CD4-positive, alpha-beta T cell treated with Interleukin-6 at 100 ng/mL for 8 hours (primary cell): ENCODE measurements around the gene TMEM259.
A peak's percentile ranks its signal among the peaks of the same experiment; 100 is the strongest.

ENCODE experiments used
- DNase-seq: peaks from one replicate; pipeline ENCODE4 v3.0.0-alpha.2; 2020; ENCODE audit warnings: mixed read lengths, low spot score

TMEM259 gene

DNA sequence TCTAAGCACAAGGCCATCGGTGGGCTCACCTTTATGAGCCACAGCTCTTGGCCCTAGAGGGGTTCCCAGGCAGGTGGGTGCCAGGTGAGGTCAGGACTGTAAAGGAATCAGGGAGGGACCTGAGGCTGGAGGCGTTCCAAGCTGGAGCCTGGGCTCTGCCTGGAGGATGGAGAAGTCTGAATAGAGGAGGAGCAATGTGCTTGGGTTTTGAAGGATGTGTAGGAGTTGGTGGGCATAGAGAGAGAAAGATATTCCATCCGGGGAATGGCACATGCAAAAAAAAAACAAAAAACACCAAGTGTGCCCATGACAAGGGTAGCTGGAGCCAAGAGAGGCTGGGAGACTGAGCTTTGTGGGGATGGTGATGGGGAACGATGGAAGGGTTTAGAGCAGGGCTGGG is 18.3 kb downstream of the TMEM259 start:
- no peak for DNase-seq

DNA sequence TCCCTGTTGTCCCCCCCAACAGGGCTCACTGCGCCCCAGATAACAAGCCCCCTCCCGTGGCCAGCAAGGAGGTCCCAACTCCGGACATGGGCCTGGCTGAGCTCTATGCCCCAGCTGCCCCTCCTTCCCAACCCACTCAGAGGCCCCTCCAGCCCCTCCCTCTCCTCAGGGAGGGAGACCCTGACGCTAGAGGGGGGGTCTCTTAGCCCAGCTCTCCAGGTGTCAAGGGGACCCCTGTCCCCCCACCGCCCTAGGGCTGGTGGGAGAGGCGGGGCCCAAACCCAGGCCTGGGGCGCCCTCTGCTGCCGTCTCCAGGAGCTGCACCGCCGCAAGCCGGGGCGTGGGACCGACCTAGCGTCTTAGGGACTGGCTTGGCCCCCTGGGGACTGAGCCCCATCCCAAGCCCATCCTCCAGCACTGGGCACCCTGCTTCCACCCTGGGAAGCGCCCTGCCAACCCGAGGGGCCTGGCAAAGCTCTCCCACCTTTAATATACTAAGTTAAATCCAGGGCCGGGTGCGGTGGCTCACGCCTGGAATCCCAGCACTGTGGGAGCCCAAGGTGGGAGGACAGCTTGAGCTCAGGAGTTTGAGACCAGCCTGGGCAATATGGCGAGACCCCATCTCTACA is 19.3 kb downstream of the TMEM259 start:
- peak; percentile 60 for DNase-seq

DNA sequence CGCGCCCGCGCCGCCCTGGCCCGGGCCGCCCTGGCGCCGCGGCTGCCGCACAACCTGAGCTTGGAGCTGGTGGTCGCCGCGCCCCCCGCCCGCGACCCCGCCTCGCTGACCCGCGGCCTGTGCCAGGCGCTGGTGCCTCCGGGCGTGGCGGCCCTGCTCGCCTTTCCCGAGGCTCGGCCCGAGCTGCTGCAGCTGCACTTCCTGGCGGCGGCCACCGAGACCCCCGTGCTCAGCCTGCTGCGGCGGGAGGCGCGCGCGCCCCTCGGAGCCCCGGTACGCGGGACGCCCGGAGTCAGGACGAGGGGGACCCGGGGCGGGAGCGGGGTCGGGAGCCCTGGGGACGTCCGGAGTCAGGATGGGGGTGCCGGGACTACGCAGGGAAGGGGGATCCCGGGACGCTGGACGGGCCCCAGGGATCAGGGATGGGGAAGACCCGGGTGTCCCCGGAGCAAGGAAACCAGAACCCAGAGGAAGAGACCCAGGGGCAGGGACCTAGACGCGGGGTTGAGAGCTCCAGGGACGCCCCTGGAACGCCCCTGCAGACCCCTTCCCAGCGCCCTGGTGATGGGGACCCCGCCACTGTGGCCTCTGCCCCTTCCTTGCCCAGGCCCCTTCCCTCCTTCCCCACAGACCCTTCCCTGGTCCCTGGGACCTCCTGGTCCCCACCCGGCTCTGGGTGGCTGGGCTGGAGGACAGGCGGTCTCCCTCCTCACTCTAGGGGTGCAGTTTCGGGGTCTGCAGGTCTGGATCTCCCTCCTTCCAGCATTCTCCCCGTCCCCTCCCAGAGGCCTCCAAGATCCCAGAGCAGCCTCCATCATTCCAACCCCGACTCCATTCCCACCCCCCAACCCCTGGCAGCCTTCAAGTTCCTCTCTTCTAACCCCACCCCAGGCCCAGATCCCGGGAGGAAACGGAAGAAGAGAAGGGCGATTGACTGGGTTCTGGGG is 20.1 kb downstream of the TMEM259 start:
- no peak for DNase-seq

GRCh38 chr19:1000095-1000494 is 20.8 kb downstream of the TMEM259 start, which contains the start of gene GRIN3B:
TSS of gene GRIN3B (plus strand) at chr19:1000419. CDS start at chr19:1000438, 19 bp downstream.
- peak; percentile 49 for DNase-seq

- no peak for DNase-seq
These were observed 21.6 kb downstream of the TMEM259 start for GRCh38 chr19:999379-999719.

DNA sequence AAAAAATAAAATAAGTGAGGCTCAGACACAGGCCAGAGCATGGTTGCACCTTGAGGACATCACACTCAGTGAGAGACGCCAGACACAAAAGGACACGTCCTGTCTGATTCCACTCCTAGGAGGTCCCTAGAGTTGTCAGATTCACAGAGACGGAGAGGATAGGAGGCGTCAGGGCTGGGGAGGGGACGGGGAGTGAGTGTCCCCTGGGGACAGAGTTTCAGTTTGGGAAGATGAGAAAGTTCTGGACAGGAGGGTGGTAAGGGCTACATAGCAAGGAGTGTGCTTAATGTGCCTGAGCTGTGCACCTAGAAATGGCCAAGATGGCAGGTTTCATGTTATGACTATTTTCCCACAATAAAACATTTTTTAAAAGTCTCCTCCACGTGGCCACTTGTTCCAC is 22.9 kb downstream of the TMEM259 start:
- no peak for DNase-seq

- peak; percentile 60 for DNase-seq
These were observed 24.7 kb downstream of the TMEM259 start for GRCh38 chr19:996051-996838.

DNA sequence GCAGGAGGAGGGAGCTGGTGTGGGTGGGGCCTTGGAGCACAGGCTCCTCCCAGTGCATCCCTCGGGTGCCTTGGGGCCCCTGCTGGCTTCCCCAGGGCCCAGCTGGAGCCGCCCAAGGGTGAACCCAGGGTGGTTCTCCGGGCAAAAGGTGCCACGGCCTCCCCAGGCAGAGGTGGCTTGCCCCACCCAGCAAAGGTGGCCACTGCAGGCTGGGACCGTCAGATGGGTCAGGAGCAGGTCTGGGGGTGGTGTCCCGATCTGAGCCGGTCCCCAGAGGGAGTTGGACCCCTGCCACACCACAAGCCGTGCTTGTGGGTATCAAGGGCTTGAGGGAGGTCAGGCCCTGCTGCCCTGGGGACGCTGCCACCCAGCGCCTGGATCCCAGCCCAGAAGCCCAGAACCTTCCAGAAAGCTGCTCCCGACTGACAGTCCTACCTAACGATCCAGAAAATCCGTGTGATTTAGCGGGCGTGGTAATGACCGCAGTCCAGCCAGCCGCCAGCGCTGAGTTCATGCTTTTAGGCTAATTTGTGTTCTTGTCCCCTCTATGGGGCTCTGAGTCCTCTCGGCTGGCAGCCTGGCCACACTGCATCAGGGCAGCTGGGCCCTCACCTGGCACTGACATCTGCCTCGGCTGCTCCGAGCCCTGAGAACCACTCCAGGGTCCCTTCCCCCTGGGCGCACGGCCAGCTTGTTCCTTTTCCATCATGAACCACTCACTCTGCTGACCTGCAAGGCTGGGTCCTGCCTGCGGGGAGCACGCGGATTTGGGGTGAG is 25.7 kb downstream of the TMEM259 start:
- no peak for DNase-seq

DNA sequence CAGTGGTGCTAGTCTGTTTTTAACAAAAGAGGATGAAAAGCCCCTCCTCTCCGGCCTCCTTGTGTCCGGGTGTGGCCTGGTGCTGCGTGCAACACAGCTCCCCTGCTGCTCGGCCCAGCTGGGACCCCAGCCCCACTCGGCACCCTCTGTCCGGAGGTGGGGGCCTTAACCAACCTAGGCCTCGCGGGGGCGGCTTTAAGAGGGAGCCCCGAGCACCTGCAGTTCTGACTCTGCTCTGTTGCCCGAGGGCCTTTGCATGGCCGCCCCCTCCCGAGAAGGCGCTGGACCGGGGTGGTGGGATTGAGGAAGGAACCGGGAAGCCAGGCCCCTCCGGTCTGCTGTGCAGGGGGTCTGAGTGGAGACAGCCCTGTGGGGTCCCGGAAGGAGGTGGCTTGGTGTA is 26.4 kb downstream of the TMEM259 start:
- DNase-seq, result no peak

DNA sequence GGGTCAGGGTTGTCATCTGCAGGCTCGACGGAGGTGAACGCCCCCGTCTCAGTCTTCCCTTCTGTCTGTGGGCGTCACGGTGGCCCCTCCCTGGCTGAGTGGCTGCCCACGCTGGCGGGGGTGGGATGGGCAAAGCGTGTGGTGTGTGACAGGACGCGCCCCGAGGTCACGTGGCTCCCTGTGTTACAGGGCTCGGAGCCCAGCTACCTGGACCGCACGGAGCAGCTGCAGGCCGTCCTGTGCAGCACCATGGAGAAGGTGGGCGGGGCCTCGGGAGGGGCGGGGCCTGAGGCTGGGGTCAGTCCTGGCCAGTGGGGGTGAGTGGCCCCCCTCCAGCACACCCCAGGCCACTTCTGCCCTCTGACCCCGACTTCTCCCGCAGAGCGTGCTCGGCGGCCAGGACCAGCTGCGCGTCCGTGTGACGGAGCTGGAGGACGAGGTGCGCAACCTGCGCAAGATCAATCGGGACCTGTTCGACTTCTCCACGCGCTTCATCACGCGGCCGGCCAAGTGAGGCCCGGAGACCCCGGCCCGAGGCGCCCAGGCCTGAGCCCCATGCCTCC is 27.0 kb downstream of the TMEM259 start:
- DNase-seq, result no peak

GRCh38 chr19:993361-993830 is 27.5 kb downstream of the TMEM259 start:
- DNase-seq, result no peak

DNA sequence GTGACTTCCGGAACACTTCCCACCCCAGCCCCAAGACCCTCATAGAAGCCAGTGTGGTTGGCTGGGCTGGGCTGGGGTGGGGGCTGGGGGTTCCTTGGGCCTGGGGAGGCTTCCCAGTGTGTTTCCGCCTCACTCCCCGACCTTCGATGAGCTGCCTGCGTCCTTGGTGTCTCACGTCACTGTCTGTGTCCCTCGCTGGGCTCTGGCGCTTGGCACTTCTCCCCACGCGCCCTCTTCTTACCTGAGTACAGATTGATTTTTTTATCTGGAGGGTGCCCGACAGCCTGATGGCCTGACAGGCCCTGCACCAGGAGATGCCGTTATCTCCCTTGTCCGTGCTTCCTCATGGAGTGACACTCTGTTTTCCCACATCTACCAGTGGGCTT is 28.3 kb downstream of the TMEM259 start:
- no peak for DNase-seq

GRCh38 chr19:991932-992669 is 28.8 kb downstream of the TMEM259 start:
- DNase-seq, result no peak

DNA sequence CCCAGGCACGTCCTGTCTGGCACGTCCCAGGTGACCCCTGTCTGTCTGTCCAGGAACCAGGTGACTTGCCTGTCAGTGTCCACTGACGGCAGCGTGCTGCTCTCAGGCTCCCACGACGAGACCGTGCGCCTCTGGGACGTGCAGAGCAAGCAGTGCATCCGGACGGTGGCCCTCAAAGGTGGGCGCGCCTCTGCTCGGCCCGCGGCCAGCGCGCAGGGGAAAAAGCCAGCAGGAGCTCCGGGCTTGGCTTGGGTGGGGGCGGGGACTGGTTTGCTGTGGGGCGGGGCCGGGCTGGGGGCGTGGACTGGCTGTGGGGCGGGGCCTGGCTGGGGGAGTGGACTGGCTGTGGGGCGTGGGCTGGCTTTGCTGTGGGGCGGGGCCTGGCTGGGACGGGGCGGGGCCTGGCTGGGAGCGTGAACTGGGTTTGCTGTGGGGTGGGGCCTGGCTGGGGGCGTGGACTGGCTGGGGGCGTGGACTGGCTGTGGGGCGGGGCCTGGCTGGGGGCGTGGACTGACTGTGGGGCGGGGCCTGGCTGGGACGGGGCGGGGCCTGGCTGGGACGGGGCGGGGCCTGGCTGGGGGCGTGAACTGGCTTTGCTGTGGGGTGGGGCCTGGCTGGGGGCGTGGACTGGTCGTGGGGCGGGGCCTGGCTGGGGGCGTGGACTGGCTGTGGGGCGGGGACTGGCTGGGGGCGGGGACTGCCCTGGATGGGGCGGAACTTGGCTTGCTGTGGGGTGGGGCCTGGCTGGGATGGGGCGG is 29.6 kb downstream of the TMEM259 start:
- DNase-seq, result no peak

DNA sequence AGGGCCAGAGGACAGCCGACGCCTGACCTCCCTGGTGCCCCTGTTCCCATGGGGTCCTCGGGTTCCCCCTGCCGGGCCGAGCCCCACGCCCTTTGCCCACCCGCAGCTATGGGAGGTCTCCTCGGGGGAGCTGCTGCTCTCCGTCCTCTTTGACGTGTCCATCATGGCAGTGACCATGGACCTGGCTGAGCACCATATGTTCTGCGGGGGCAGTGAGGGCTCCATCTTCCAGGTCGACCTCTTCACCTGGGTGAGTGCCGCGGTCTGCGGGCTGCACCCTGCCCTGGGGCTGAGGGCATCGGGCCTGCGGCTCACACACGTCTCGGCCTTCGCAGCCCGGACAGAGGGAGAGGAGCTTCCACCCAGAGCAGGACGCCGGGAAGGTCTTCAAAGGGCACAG is 30.2 kb downstream of the TMEM259 start:
- no peak for DNase-seq

DNA sequence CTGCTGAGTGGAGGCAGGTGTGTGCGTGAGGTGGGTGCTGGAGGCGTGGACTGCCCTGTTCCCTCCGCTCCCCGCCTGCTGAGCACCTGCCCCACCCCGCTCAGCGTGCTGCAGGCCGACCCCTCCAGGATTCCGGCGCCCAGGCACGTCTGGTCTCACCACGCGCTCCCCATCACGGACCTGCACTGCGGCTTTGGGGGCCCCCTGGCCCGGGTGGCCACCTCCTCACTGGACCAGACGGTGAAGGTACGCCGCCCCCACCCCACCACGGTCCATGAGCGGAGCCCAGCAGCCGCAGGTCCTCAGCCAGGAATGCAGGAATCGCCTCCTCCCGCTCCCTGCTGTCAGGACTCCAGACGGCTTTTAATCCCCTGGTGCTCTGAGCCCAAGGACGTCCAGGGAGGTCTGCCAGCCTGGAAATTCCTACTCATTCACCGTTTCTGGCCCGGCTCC is 30.8 kb downstream of the TMEM259 start:
- DNase-seq, result no peak

DNA sequence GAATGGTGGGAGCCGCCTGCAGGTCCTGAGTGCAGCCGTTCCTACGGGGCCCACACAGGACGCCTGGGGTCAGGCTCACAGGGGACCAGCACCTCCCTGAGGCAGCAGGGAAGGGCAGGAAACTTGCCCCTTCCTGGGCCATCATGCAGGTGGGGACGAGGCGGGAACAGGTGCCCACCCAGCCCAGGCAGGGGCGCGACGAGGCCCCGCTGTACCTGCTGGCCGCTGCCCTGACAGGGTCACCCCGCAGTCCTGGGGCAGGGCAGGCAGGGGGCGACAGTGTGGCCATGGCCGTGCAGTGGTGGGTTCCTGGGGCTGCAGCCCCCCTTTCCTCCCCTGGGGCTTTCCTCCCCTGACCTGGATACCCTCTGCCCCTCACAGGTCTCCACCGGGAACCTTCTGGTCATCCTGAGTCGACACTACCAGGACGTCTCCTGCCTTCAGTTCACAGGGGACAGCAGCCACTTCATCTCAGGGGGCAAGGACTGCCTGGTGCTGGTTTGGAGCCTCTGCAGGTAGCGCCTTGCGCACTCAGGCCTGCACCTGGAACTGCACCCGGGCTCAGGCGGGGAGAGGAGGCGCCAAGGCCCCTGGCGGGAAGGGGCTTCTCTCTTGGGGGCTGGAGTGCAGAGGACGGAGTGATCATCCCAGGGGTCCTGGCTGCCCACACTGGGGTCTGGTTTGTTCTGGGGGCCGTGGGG is 31.4 kb downstream of the TMEM259 start:
- DNase-seq, result no peak

GRCh38 chr19:988510-988909 is 32.4 kb downstream of the TMEM259 start:
- DNase-seq, result no peak

DNA sequence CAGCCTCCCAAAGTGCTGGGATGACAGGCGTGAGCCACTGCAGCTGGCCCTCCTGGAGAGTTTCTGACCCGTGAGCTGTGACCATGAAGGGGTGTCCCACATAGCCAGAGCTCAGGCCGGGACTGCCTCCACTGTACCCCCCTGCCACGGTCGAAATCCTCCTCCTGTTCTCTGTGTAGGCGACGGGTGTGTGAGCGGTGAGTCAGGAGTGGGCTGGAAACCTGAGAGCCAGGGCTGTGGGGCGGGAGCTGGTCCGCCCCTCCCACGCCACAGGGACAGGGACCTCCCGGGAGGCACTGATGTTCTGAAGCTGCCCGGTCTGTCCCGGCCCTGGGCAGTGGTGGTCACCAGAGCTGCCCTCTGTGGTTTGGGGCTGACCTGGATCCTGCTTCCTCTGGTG is 32.8 kb downstream of the TMEM259 start:
- no peak for DNase-seq
